G401.6 (cell line): ENCODE measurements around the gene OOSP3.
"Not testable (repeated sequence)": the region's sequence is repeated elsewhere in the genome, so short reads cannot be mapped to it uniquely, and the experiment has no call there.

Source experiments
- FAIRE-seq: peaks from 2 replicates; lab custom pipeline; 2012; peaks lifted over from hg19 to GRCh38; lab: Jason Lieb, UNC

The OOSP3 gene

GRCh38 chr11:59877325-59877724 is 1.3 kb upstream of the OOSP3 start:
- FAIRE-seq, result no peak

GRCh38 chr11:59877784-59878183 is 798 bp upstream of the OOSP3 start:
- no peak for FAIRE-seq

GRCh38 chr11:59879567-59879966 is 985 bp downstream of the OOSP3 start:
- no peak for FAIRE-seq

DNA sequence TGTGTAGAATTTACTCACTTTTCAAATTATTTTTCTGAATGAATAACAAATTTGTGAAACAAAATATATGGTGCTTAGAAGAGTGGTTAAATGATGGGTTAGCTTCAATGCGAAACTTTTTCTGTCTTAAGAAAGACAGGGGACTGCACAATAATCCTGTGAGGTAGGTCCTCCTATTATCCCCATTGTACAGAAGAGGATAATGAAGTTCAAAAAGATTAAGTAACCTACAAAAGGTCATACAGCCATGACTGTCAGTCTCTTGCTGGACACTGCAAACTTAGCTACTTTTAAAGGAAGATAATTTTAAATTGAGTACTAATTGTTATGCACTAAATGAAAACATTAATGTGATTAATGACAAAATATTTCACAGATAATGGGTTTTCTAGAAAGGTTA is 5.0 kb downstream of the OOSP3 start:
- no peak for FAIRE-seq

- not testable (repeated sequence) for FAIRE-seq
Measured at GRCh38 chr11:59887156-59887555, 8.6 kb downstream of the OOSP3 start.

DNA sequence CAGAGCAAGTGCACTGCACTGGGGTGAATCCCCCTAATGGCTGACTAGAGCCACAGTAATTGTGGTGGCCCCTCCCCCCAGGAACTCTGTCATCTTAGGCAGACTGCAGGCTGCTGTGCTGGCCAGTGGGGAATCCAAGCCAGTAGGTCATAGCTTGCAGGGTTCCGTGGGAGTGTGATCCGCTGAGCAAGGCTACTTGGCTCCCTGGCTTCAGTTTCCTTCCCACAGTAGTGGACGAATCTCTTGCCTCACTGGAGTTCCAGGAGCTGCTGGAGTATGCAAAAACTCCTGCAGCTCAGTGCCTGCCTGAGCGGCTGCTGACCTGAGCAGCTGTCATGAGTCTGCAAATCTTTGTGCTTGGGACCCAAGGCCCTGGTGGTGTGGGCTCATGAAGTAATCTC is 13.2 kb downstream of the OOSP3 start:
- FAIRE-seq, result no peak

DNA sequence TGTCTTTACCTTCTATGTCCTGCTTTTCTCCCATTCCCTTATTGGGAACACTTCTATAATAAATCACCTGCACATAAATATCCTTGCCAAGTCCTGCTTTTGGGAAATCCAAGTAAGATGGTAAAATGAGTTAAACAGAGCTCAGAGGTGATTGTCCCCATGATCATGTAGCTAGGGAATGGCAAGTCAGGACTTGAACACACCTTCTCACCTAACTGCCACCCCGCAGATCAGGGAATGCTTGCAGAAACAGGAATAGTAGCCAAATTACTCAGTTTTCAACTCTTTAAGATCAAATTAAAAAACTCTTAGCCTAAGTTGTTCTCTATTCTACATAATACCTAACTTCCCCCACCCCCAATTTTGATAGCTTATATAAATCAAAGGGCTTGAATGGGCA is 16.0 kb downstream of the OOSP3 start:
- FAIRE-seq, result no peak

- FAIRE-seq, result no peak
Measured at GRCh38 chr11:59898046-59898445, 19.5 kb downstream of the OOSP3 start.

DNA sequence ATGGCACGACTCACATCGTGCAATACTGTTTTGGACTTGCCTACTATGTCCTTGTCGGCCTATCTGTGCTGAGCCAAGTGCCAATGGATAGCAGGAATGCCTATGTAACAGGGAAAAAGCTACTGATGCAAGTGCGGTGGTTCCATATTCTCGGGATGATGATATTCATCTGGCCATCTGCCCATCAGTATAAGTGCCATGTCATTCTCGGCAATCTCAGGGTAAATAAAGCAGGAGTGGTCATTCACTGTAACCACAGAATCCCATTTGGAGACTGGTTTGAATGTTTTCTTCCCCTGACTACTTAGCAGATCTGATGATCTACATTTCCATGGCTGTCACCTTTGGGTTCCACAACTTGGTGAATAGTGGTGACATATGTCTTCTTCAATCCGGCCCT is 20.1 kb downstream of the OOSP3 start:
- FAIRE-seq, result no peak

GRCh38 chr11:59899532-59899931 is 20.9 kb downstream of the OOSP3 start:
- no peak for FAIRE-seq

DNA sequence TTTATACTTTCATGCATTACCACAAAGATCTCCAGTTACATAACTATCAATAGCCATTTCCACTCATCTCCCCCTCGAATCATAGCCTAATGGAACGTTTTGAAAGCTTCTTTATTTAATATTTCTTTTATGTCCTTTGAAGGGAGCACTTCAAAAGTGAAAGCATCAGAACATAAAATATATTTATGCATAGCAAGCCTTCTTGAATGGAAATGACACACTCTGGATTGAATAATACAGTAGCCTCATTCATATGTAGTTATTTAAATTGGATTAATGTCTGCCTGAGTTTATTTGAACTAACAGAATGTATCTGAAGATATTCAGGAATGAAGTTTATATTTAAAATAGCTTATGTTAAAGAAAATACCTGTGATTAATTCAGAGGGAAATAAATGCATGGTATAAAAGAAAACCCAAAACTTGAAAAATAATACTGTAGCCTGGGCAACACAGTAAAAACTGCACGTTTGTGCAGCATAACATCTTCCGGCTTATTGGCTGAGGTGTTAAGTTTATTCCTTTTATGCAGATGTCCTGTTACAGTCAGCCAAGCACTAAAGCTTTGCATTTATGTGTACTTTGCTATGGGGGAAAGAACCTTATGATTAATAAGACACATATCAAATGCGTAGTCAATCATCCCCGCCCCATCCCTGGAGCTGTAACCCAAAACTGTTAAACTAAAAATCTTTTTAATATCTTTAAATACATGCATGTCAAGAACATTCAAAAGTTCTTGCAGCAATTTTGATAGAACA is 22.0 kb downstream of the OOSP3 start:
- no peak for FAIRE-seq

GRCh38 chr11:59901306-59901705 is 22.7 kb downstream of the OOSP3 start:
- no peak for FAIRE-seq

DNA sequence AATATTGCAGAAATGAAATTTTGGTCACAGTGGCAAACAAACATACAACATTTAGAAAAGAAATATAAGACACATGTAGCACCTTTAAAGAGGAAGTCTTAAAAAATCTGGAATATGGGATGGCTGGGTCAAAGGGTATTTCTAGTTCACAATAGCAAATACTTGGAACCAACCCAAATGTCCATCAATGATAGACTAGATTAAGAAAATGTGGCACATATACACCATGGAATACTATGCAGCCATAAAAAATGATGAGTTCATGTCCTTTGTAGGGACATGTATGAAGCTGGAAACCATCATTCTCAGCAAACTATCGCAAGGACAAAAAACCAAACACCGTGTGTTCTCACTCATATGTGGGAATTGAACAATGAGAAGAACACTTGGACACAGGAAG is 25.0 kb downstream of the OOSP3 start:
- FAIRE-seq, result not testable (repeated sequence)

- no peak for FAIRE-seq
Measured at GRCh38 chr11:59918480-59918879, 39.9 kb downstream of the OOSP3 start.

GRCh38 chr11:59918987-59919589 is 40.5 kb downstream of the OOSP3 start:
- FAIRE-seq, result no peak

DNA sequence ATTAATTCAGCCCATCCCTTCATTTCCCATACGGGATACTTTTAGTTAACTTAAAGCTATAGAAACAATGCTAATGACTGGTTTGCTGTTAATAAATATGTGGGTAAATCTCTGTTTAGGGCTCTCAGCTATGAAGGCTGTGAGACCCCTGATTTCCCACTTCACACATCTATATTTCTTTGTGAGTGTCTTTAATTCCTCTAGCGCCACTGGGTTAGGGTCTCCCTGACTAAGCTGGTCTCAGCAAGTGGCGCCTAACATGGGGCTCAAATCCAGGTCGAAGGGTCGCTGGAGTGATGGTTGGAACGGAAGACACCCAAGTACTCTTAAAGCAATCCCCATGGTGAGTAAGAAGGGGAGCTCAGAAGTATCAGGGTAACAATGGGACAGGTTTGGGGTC is 45.2 kb downstream of the OOSP3 start:
- no peak for FAIRE-seq

GRCh38 chr11:59931688-59932087 is 53.1 kb downstream of the OOSP3 start:
- FAIRE-seq, result no peak

- FAIRE-seq, result no peak
Measured at GRCh38 chr11:59938132-59938531, 59.5 kb downstream of the OOSP3 start, which contains the start of gene OOSP1. Gene OOSP1 (plus strand): TSS chr11:59938432. CDS start chr11:59938455, 23 bp downstream.

GRCh38 chr11:59938718-59939117 is 60.1 kb downstream of the OOSP3 start:
- no peak for FAIRE-seq

GRCh38 chr11:59939482-59939881 is 60.9 kb downstream of the OOSP3 start:
- no peak for FAIRE-seq

DNA sequence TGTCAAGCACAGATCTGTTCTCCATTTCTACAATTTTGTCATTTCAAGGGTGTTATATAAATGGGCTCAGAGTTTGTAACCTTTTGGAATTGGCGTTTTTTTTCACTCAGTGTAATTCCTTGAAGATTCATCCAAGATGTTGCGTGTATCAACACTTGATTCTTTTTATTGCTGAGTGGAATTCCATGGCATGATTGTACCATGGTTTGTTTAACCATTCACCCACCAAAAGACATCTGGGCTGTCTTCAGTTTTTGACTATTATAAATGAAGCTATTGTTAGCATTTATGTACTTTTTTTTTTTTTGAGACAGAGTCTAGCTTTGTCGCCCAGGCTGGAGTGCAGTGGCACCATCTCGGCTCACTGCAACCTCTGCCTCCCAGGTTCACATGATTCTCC is 62.5 kb downstream of the OOSP3 start:
- no peak for FAIRE-seq

DNA sequence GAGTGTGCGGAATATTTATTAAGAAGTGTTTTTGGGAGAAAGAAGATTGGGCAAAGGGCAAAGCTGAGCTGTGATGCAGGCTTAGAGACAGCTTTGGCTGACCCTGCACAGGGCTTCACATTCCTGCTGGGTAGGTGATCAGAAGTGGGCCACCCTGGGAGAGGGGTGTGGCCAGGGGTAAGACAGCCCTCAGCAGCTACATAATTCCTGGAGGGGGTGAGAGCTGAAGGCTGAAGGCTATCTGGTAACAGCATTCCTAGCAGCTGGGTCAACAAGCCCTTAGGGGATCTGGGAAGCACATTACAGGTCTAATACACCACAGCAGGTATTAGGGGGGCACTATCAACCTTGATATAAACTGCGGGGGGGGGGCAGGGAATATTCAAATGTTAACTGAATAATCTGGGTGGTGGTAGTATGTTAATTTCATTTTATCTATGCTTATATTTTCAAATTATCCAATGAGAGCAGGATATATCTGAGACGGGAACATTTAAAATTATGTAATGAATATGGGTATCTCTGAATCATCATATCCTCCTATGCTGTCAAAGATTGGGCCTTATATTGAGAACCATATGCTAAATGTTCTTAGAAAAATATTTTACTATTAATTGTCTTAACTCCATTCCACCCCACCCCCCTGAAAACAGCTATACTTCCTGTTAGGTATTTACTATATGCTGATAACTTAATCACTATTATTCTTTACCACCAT is 65.6 kb downstream of the OOSP3 start:
- FAIRE-seq, result no peak

GRCh38 chr11:59944720-59945119 is 66.1 kb downstream of the OOSP3 start:
- FAIRE-seq, result no peak
